M059J (cell line): ENCODE data around the gene CLK4. TPM values are rescaled to one million over a fixed set of nuclear protein-coding genes. Genes with fewer than 3 reads are reported as not detected.

Experiments
- DNase-seq: peaks from one replicate; pipeline ENCODE4 v3.0.0-alpha.2; 2012; ENCODE audit warnings: low read depth
- total RNA-seq: library from RNA; depleted of rRNA; stranded (reverse); fragments of >200 nt; shearing (Covaris generic); gene quantifications from 2 replicates; pipeline ENCODE4 v1.2.3, GENCODE V29; 2014; rRNA removed

Gene CLK4
- total RNA-seq, 1 experiment from 2014 or later, result 6.6 TPM

DNA sequence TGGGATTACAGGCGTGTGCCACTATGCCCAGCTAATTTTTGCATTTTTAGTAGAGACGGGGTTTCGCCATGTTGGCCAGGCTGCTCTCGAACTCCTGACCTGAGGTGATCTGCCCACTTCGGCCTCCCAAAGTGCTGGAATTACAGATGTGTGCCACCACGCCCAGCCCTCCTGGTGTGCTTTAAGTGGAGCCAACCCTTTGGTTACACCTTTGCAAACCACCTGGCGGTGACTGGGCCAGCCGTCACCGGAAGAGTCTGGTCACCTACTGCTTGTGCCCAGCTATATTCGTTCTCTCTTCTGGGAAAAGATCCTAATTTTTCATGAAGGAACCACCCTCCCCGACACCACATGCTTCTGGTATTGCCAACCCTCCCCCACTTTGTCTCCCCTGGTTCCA, 72.5 kb downstream of the CLK4 start:
- DNase-seq, result no peak

- no peak for DNase-seq
These were observed 73.3 kb downstream of the CLK4 start for GRCh38 chr5:178553517-178553916.

Other genes with a start within 250 kb of the CLK4 start
- gene COL23A1, start 36.7 kb downstream of the CLK4 start, total RNA-seq, result not detected in 2 replicates
- 5.3 and 5.6 TPM in 2 replicates for gene ZNF354A, start 103.6 kb upstream of the CLK4 start, total RNA-seq
- 3.0 and 3.2 TPM in 2 replicates for gene ZNF354B, start 232.9 kb upstream of the CLK4 start, total RNA-seq